SK-MEL-5 (cell line): ENCODE data around the gene IL20RA. TPM values are rescaled to one million over a fixed set of nuclear protein-coding genes. Genes with fewer than 3 reads are reported as not detected.

Experiments used
- DNase-seq: peaks from one replicate; pipeline ENCODE4 v3.0.0-alpha.2; 2016; ENCODE audit warnings: low read depth, low spot score
- in situ Hi-C: cut with HindIII; loops from 2 replicates; pipeline ENCODE4 v1.10.0; 2016; ENCODE audit warnings: low sequenced_read_pairs, high pct_unique_total_duplicates, low pct_unique_long_range_greater_than_20kb
- total RNA-seq: library from RNA; depleted of rRNA; stranded (reverse); fragments of >200 nt; shearing (Covaris generic); gene quantifications from 2 replicates; pipeline ENCODE4 v1.2.3, GENCODE V29; 2014

IL20RA gene
- total RNA-seq, 1 experiment from 2014 or later = not detected

DNA sequence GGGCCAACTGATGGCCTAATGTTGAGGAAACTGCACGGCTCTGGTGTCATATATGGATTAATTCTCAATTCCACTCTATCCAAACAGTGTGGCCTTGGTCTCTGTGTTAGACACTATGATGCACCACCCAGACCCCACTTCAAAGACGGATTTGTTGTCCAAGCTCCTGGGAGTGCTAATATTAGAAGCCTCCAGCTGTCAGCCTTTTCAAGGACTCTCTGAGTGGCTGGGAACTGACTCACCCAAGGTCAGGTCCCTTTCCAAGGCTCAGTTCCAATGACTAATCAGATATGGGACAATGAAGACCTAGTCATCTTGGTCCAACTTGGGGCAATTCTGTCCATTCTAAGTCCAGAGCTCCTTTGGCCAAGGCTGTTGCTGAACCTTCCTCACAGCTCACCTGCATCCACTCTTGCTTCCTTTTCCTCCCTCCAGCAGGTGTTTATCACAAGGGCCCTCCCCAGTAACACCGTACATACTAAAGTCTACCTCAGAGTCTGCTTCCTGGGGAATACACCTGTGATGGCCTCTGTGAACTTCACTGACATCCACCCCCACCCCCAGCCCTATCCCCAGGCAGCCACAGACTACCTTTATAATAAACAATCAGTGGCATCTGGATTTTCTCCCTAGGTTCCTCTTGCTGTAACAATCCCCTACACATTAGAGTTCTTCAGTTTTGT is 7.2 kb upstream of the IL20RA start:
- in situ Hi-C loops = no loop called here

GRCh38 chr6:137049095-137049494 is 4.3 kb upstream of the IL20RA start:
- no peak for DNase-seq
- in situ Hi-C loops = no loop called here

More for the DNA sequence above, 7.2 kb upstream of the IL20RA start:
- DNase-seq = no peak

- in situ Hi-C loops = no loop called here
- no peak for DNase-seq
These were observed 2.2 kb upstream of the IL20RA start for GRCh38 chr6:137046871-137047412.

- in situ Hi-C loops = no loop called here
- no peak for DNase-seq
These were observed 541 bp upstream of the IL20RA start for GRCh38 chr6:137045222-137045789.

GRCh38 chr6:137043710-137044365 is 927 bp downstream of the IL20RA start:
- in situ Hi-C loops = no loop called here
- DNase-seq = no peak

GRCh38 chr6:137040393-137040792 is 4.4 kb downstream of the IL20RA start:
- in situ Hi-C loops = no loop called here

GRCh38 chr6:137039010-137039409 is 5.8 kb downstream of the IL20RA start:
- DNase-seq = no peak
- in situ Hi-C loops = no loop called here

More at GRCh38 chr6:137040393-137040792, 4.4 kb downstream of the IL20RA start:
- no peak for DNase-seq

- in situ Hi-C loops = no loop called here
- no peak for DNase-seq
These were observed 8.0 kb downstream of the IL20RA start for GRCh38 chr6:137036566-137037300.

DNA sequence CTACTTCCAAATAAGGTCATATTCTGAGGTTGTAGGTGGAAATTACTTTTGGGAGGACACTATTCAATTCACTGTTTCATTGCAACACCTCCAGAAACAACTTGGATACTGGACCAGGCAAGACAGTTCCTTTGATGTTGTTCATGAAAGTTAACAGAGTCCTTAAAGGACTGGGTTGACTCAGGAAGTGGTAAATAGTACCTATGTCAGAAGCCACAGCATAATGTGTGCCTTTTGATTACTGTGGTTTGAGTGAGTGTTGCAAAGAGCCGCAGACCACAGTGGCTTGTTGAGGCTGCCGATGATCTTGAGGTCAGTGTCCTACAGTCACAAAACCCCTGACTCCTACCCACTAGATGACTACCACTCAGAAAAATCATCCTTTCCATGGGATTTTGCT is 10.9 kb downstream of the IL20RA start:
- peak; percentile 50 for DNase-seq
- in situ Hi-C loops = no loop called here

DNA sequence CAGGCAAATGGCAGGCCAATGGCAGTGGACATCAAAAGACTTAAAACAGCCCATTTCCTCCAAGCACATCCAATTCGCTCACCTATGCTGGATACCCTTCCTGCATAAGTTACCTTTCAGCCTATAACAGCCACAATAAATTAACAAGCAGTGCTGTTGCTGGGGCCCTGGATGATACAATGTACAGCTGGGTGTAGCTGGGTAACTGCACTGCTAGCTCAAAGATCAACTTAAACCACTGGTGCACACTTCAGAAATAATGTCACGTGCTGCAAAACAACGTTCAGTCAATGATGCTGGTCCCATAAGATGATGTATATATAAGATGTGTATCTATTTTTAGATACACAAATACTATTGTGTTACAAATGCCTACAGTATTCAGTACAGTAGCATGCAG is 13.6 kb downstream of the IL20RA start:
- in situ Hi-C loops = no loop called here
- no peak for DNase-seq

GRCh38 chr6:137028912-137029311 is 15.9 kb downstream of the IL20RA start:
- in situ Hi-C loops = no loop called here
- no peak for DNase-seq

GRCh38 chr6:137025786-137026730 is 18.7 kb downstream of the IL20RA start:
- no peak for DNase-seq
- in situ Hi-C loops = no loop called here

GRCh38 chr6:137024237-137024990 is 20.4 kb downstream of the IL20RA start:
- DNase-seq = no peak
- in situ Hi-C loops = no loop called here

DNA sequence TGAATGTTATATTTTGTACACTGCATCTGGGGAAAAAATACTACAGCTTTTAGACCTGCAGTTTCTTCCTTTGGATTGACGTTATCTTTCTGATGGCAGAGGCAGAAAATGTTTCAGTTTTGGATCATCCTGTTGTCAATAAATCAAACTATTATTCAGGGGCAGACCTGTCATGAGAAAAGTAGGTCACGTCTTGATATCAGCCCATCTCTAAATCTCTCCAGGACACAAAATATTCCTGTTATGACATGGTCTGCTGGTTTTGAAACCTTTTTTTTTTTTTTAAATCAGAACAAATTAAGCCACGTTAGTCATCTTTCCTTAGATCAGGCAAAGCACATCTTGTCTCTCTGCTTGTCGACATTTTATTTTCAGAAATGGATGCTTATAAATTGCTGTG is 24.0 kb downstream of the IL20RA start:
- in situ Hi-C loops = no loop called here

GRCh38 chr6:137019476-137020272 is 25.1 kb downstream of the IL20RA start:
- in situ Hi-C loops = no loop called here
- no peak for DNase-seq

More for the DNA sequence above, 24.0 kb downstream of the IL20RA start:
- DNase-seq = no peak

DNA sequence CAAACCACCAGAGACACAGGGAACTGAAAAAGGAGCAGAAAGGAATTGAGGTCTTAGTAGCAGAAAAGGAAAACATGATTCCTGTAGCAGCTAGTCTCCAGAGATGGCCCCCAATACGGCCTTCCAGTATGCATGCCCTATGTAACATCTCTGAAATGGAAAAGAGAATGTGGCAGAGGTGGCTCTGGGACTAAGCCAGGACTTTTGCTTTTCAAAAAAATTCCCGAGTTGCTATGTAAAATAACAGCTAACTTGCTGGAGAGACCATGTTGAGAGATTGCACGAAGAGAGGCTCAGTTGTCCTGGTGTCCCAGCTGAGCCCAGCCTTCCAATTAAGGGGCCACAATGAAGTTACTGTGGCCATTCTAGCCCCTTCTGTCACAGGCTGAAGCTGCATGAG is 27.7 kb downstream of the IL20RA start:
- no peak for DNase-seq
- in situ Hi-C loops = no loop called here
